Measurements from ENCODE around the gene MAMDC2. TPM values are rescaled to one million over a fixed set of nuclear protein-coding genes. Genes with fewer than 3 reads are reported as not detected.
A peak's percentile ranks its signal among the peaks of the same experiment; 100 is the strongest.

Gene MAMDC2
- total RNA-seq, 1 donor from 2014 or later = 4.0 TPM

GRCh38 chr9:70143394-70144130, 99.9 kb downstream of the MAMDC2 start:
- Mint-ChIP-seq H3K27ac (peak overlapping the region; percentile 57), H3K27me3 (no peaks in the 10 kb centered on the region), H3K4me1 (ENCODE audit: unreplicated experiment) (peaks cover 12% of the 10 kb centered on the region), H3K9me3 (no peaks in the 10 kb centered on the region), H3K36me3 (no peaks in the 10 kb centered on the region), H3K4me3 (peak overlapping the region; percentile 43)
- no peak for TF ChIP-seq CTCF (conservative IDR thresholded peaks at IDR 0.05)
- no peak for DNase-seq (ENCODE audit: extremely low spot score, unreplicated experiment)

GRCh38 chr9:70144131-70144503, 100.5 kb downstream of the MAMDC2 start:
- Mint-ChIP-seq H3K4me1 (ENCODE audit: unreplicated experiment) (peaks cover 12% of the 10 kb centered on the region), H3K27ac (peak overlapping the region; percentile 57), H3K4me3 (peak overlapping the region; percentile 43), H3K9me3 (no peaks in the 10 kb centered on the region), H3K27me3 (no peaks in the 10 kb centered on the region), H3K36me3 (no peaks in the 10 kb centered on the region)
- no peak for DNase-seq (ENCODE audit: extremely low spot score, unreplicated experiment)
- TF ChIP-seq CTCF (conservative IDR thresholded peaks at IDR 0.05) = no peak

GRCh38 chr9:70145981-70146380, 102.3 kb downstream of the MAMDC2 start:
- Mint-ChIP-seq H3K4me1 (ENCODE audit: unreplicated experiment) (peaks cover 12% of the 10 kb centered on the region), H3K27me3 (no peaks in the 10 kb centered on the region), H3K4me3 (no peak overlapping the region), H3K27ac (no peak overlapping the region), H3K9me3 (no peaks in the 10 kb centered on the region), H3K36me3 (no peaks in the 10 kb centered on the region)
- no peak for TF ChIP-seq CTCF (conservative IDR thresholded peaks at IDR 0.05)
- no peak for DNase-seq (ENCODE audit: extremely low spot score, unreplicated experiment)

GRCh38 chr9:70147196-70147595, 103.5 kb downstream of the MAMDC2 start:
- no peaks in the 10 kb centered on the region for H3K9me3 Mint-ChIP-seq
- DNase-seq (ENCODE audit: extremely low spot score, unreplicated experiment) = no peak
- TF ChIP-seq CTCF (conservative IDR thresholded peaks at IDR 0.05) = no peak
- H3K4me3 Mint-ChIP-seq = no peak overlapping the region
- H3K36me3 Mint-ChIP-seq = no peaks in the 10 kb centered on the region
- no peaks in the 10 kb centered on the region for H3K27me3 Mint-ChIP-seq
- H3K4me1 Mint-ChIP-seq (ENCODE audit: unreplicated experiment) = peaks cover 12% of the 10 kb centered on the region
- no peak overlapping the region for H3K27ac Mint-ChIP-seq

- Mint-ChIP-seq H3K36me3 (no peaks in the 10 kb centered on the region), H3K4me3 (no peak overlapping the region), H3K4me1 (ENCODE audit: unreplicated experiment) (peaks cover 10% of the 10 kb centered on the region), H3K27ac (no peak overlapping the region), H3K9me3 (no peaks in the 10 kb centered on the region), H3K27me3 (no peaks in the 10 kb centered on the region)
- TF ChIP-seq CTCF (conservative IDR thresholded peaks at IDR 0.05) = no peak
- DNase-seq (ENCODE audit: extremely low spot score, unreplicated experiment) = no peak
Observed at GRCh38 chr9:70147651-70148050, 104.0 kb downstream of the MAMDC2 start.
